IMR-90 (cell line): ENCODE measurements around the gene SARNP. TPM values are rescaled to one million over a fixed set of nuclear protein-coding genes. Genes with fewer than 3 reads are reported as not detected.

ENCODE experiments used
- ATAC-seq: fragments of 200-7000 bp; cut with Tn5 transposase; 2 replicates; pipeline ENCODE4 v1.9.1; 2020; ENCODE audit warnings: low read depth, mild to moderate bottlenecking, moderate library complexity
- BruUV-seq: library from RNA; stranded (reverse); fragments of 400-500 nt; replicated peaks from 2 replicates; lab custom pipeline; 2021; lab: Mats Ljungman, UMichigan
- CTCF ChIA-PET: fragments of 300-600 bp; formaldehyde crosslinking; extraction: SDS; loops from one replicate; lab custom pipeline; 2021; ENCODE audit warnings: antibody characterized with exemption; lab: Yijun Ruan, JAX
- POLR2A ChIA-PET: fragments of 300-600 bp; sonication (Branson Sonifier 250); formaldehyde crosslinking; loops from one replicate; lab custom pipeline; 2022; ENCODE audit warnings: antibody characterized with exemption; ENCODE audit not compliant: unreplicated experiment; lab: Charles Lee
- DNase-seq: peaks from one replicate; pipeline ENCODE4 v3.0.0; 2013
- H2AFZ ChIP-seq: replicated peaks from 2 replicates; pipeline ENCODE3; 2013; ENCODE audit warnings: low read length, mild to moderate bottlenecking; ENCODE audit not compliant: poor library complexity
- H2AK5ac ChIP-seq: 2 replicates; pipeline ENCODE4 v1.6.1; 2013; ENCODE audit warnings: low read depth, low read length, inconsistent platforms
- H2AK9ac ChIP-seq: replicated peaks from 2 replicates; pipeline ENCODE3; 2013; ENCODE audit warnings: mild to moderate bottlenecking, low read depth, low read length, moderate library complexity; ENCODE audit not compliant: poor library complexity
- H2BK120ac ChIP-seq: 2 replicates; pipeline ENCODE4 v1.6.1; 2013; ENCODE audit warnings: low read depth, low read length, inconsistent platforms
- H2BK15ac ChIP-seq: 3 replicates; pipeline ENCODE4 v1.6.1; 2013; ENCODE audit warnings: low read depth, low read length, inconsistent platforms
- H2BK20ac ChIP-seq: 2 replicates; pipeline ENCODE4 v1.6.1; 2013; ENCODE audit warnings: low read depth, mild to moderate bottlenecking, inconsistent platforms, low read length, moderate library complexity
- H2BK5ac ChIP-seq: 2 replicates; pipeline ENCODE4 v1.6.1; 2013; ENCODE audit warnings: mild to moderate bottlenecking, low read depth, low read length, inconsistent platforms; ENCODE audit not compliant: poor library complexity, severe bottlenecking
- H3K14ac ChIP-seq: replicated peaks from 2 replicates; pipeline ENCODE4 v1.6.1; 2013; ENCODE audit warnings: low read depth, low read length, inconsistent platforms
- H3K18ac ChIP-seq: 2 replicates; pipeline ENCODE4 v1.6.1; 2013; ENCODE audit warnings: low read depth, low read length, control low read depth
- H3K23ac ChIP-seq: 2 replicates; pipeline ENCODE4 v1.6.1; 2013; ENCODE audit warnings: low read depth, low read length, inconsistent platforms
- H3K27ac ChIP-seq: 2 replicates; pipeline ENCODE4 v1.5.1; 2013; ENCODE audit warnings: mild to moderate bottlenecking, control low read depth, low read length; ENCODE audit not compliant: insufficient read depth
- H3K27me3 ChIP-seq: 2 replicates; pipeline ENCODE4 v1.6.1; 2013; ENCODE audit warnings: low read length; ENCODE audit not compliant: control insufficient read depth, insufficient read depth
- H3K36me3 ChIP-seq: 2 replicates; pipeline ENCODE4 v1.6.1; 2013; ENCODE audit warnings: low read length, mixed read lengths; ENCODE audit not compliant: control insufficient read depth, insufficient read depth
- H3K4ac ChIP-seq: 2 replicates; pipeline ENCODE4 v1.6.1; 2013; ENCODE audit warnings: low read depth, low read length, inconsistent platforms
- H3K4me1 ChIP-seq: 2 replicates; pipeline ENCODE4 v1.6.1; 2013; ENCODE audit warnings: low read length, mixed read lengths; ENCODE audit not compliant: control insufficient read depth, insufficient read depth
- H3K4me2 ChIP-seq: 2 replicates; pipeline ENCODE4 v1.6.1; 2013; ENCODE audit warnings: low read depth, mild to moderate bottlenecking, control low read depth, low read length, moderate library complexity
- H3K4me3 ChIP-seq: 2 replicates; pipeline ENCODE4 v1.5.1; 2013; ENCODE audit warnings: low read depth, mild to moderate bottlenecking, control low read depth, low read length, moderate library complexity; ENCODE audit not compliant: insufficient read depth
- H3K56ac ChIP-seq: 2 replicates; pipeline ENCODE4 v1.6.1; 2013; ENCODE audit warnings: low read length, inconsistent platforms; ENCODE audit not compliant: insufficient read depth; ENCODE audit errors: extremely low read depth
- H3K79me1 ChIP-seq, 2 experiments: 2 replicates each; pipeline ENCODE4 v1.6.1; 2013; ENCODE audit warnings: low read length in 2 of 2, inconsistent platforms in 1 of 2, low read depth in 1 of 2
- H3K9ac ChIP-seq: 2 replicates; pipeline ENCODE4 v1.6.1; 2013; ENCODE audit warnings: low read depth, low read length, control low read depth
- H3K9me1 ChIP-seq: 2 replicates; pipeline ENCODE4 v1.6.1; 2013; ENCODE audit warnings: low read length, inconsistent platforms; ENCODE audit not compliant: insufficient read depth
- H3K9me3 ChIP-seq: 2 replicates; pipeline ENCODE4 v1.6.1; 2013; ENCODE audit warnings: low read length; ENCODE audit not compliant: control insufficient read depth, insufficient read depth
- H4K20me1 ChIP-seq: 2 replicates; pipeline ENCODE4 v1.6.1; 2013; ENCODE audit warnings: low read length, inconsistent platforms; ENCODE audit not compliant: insufficient read depth
- H4K5ac ChIP-seq: 2 replicates; pipeline ENCODE4 v1.6.1; 2013; ENCODE audit warnings: mild to moderate bottlenecking, low read depth, low read length, control low read depth
- H4K8ac ChIP-seq, 2 experiments: 2 replicates each; pipeline ENCODE4 v1.6.1; 2013; ENCODE audit warnings: low read depth in 2 of 2, low read length in 2 of 2, control low read depth in 1 of 2, inconsistent platforms in 1 of 2
- H4K91ac ChIP-seq: 2 replicates; pipeline ENCODE4 v1.6.1; 2013; ENCODE audit warnings: low read depth, low read length, inconsistent platforms; ENCODE audit not compliant: insufficient read depth
- BHLHE40 ChIP-seq: fragments of 150-350 bp; IDR thresholded peaks from 2 replicates; pipeline ENCODE4 v1.6.1; 2016; ENCODE audit warnings: mild to moderate bottlenecking, low read depth, low read length
- CEBPB ChIP-seq: IDR thresholded peaks from 2 replicates; pipeline ENCODE4 v1.6.1; 2012; ENCODE audit warnings: low read depth, low read length, improper control_type of control experiment
- CHD1 ChIP-seq: IDR thresholded peaks from 2 replicates; pipeline ENCODE4 v1.6.1; 2012; ENCODE audit warnings: low read depth, low read length, improper control_type of control experiment
- FOS ChIP-seq: fragments of 150-350 bp; IDR thresholded peaks from 2 replicates; pipeline ENCODE4 v1.6.1; 2016; ENCODE audit warnings: low read depth, low read length
- MAFK ChIP-seq: IDR thresholded peaks from 2 replicates; pipeline ENCODE4 v1.6.1; 2012; ENCODE audit warnings: low read depth, low read length, improper control_type of control experiment
- MAZ ChIP-seq: IDR thresholded peaks from 2 replicates; pipeline ENCODE4 v1.6.1; 2012; ENCODE audit warnings: low read depth, mild to moderate bottlenecking, low read length, improper control_type of control experiment, moderate library complexity, borderline replicate concordance
- MXI1 ChIP-seq: IDR thresholded peaks from 2 replicates; pipeline ENCODE4 v1.6.1; 2012; ENCODE audit warnings: low read depth, mild to moderate bottlenecking, low read length, moderate library complexity, borderline replicate concordance
- NFE2L2 ChIP-seq: fragments of 150-350 bp; IDR thresholded peaks from 2 replicates; pipeline ENCODE4 v1.6.1; 2016; ENCODE audit warnings: low read depth, mild to moderate bottlenecking, low read length
- POLR2A ChIP-seq: IDR thresholded peaks from 2 replicates; pipeline ENCODE4 v1.6.1; 2012; ENCODE audit warnings: mild to moderate bottlenecking, low read depth, low read length
- RAD21 ChIP-seq: IDR thresholded peaks from 2 replicates; pipeline ENCODE4 v1.6.1; 2012; ENCODE audit warnings: low read length, improper control_type of control experiment
- RCOR1 ChIP-seq: IDR thresholded peaks from 2 replicates; pipeline ENCODE4 v1.6.1; 2012; ENCODE audit warnings: mild to moderate bottlenecking, low read length, improper control_type of control experiment; ENCODE audit not compliant: insufficient replicate concordance
- SMC3 ChIP-seq: fragments of 150-350 bp; IDR thresholded peaks from 2 replicates; pipeline ENCODE4 v1.6.1; 2016; ENCODE audit warnings: low read depth, mild to moderate bottlenecking, antibody characterized with exemption, low read length, moderate library complexity
- USF2 ChIP-seq: fragments of 150-350 bp; IDR thresholded peaks from 2 replicates; pipeline ENCODE4 v1.6.1; 2017; ENCODE audit warnings: mild to moderate bottlenecking, antibody characterized with exemption, low read length, low read depth
- WGBS, 2 experiments: methylation state at CpG; one replicate each; pipeline versions ENCODE4 v1.1.5 to v1.1.7; 2013; ENCODE audit warnings: missing lambda C conversion rate in 2 of 2; ENCODE audit not compliant: insufficient read length in 1 of 2; ENCODE audit errors: extremely low coverage in 2 of 2; 5-methylcytosine and 5-hydroxymethylcytosine counted together
- dilution Hi-C: fragments of 300-500 bp; cut with HindIII; formaldehyde crosslinking; loops from one replicate; pipeline ENCODE4 v1.14.3; 2018; ENCODE audit warnings: low sequenced_read_pairs; ENCODE audit not compliant: unreplicated experiment
- in situ Hi-C: fragments of 300-500 bp; cut with MboI; formaldehyde crosslinking; loops from 3 replicates; pipeline ENCODE4 v1.14.3; 2019; ENCODE audit warnings: low sequenced_read_pairs, inconsistent platforms, mixed read lengths
- intact Hi-C: fragments of 100-400 bp; cut with micrococcal nuclease; formaldehyde crosslinking; loops from 2 replicates; pipeline ENCODE4 v1.10.0; 2022
- polyA plus RNA-seq, 3 experiments: library from polyadenylated mRNA; depleted of rRNA; stranded (reverse); fragments of >200 nt; gene quantifications; 2 replicates each; pipeline ENCODE4 v1.2.3, GENCODE V29; 2012; ENCODE audit warnings: low replicate concordance in 1 of 3
- total RNA-seq: library from RNA; depleted of rRNA; stranded (reverse); fragments of >200 nt; gene quantifications from 2 replicates; pipeline ENCODE4 v1.2.3, GENCODE V29; 2012
- TF ChIP-seq, protein P1 (sequence below): fragments of 150-350 bp; IDR thresholded peaks from 2 replicates; pipeline ENCODE4 v1.6.1; 2016; ENCODE audit warnings: low read depth, mild to moderate bottlenecking, low read length, moderate library complexity, borderline replicate concordance
- TF ChIP-seq, protein P2 (sequence below): conservative IDR thresholded peaks from 2 replicates; pipeline ENCODE4 v1.5.1; 2012; ENCODE audit warnings: mild to moderate bottlenecking, low read depth, low read length, improper control_type of control experiment

Gene SARNP
- total and polyA plus RNA-seq, 2 of the 4 experiments (the other 2 are of a cell fraction): 46.8 to 103 TPM

- Histone ChIP-seq H4K20me1 (peaks cover 64% of the 10 kb centered on the region), H4K5ac (no peak overlapping the region), H4K8ac (no peak overlapping the region), H2BK15ac (no peak overlapping the region), H3K23ac (no peak overlapping the region), H3K27ac (no peak overlapping the region), H3K9ac (no peak overlapping the region), H3K4ac (no peak overlapping the region), H3K27me3 (no peaks in the 10 kb centered on the region), H4K91ac (no peak overlapping the region), H3K36me3 (peaks cover 15% of the 10 kb centered on the region), H2AK5ac (no peak overlapping the region), H3K4me1 (peaks cover 5% of the 10 kb centered on the region), H3K56ac (no peak overlapping the region), H3K9me1 (0 out of 2 replicates have a peak, but pooled peaks cover 3% of the 10 kb centered on the region), H3K9me3 (no peaks in the 10 kb centered on the region), H2BK5ac (no peak overlapping the region), H3K14ac (no peak overlapping the region), H2BK120ac (no peak overlapping the region), H3K4me3 (no peak overlapping the region), H3K18ac (no peak overlapping the region), H2BK20ac (no peak overlapping the region), H2AFZ (no peak overlapping the region), H2AK9ac (no peak overlapping the region), H3K79me1 (peaks cover 8 to 47% of the 10 kb centered on the region in 2 experiments; a peak in 3 of 4 replicates), H3K4me2 (no peak overlapping the region)
- ChIA-PET CTCF (no interaction called here), POLR2A (no interaction called here)
- in situ Hi-C loops (loop anchor here (10.0 kb wide), 1 partner anchor 133 kb away; no protein-coding TSS in a partner anchor), dilution Hi-C loops (no loop called here), intact Hi-C loops (loop anchor here (10.0 kb wide), 1 partner anchor 233 kb away; the partner anchor contains the start of gene RPS26)
- TF ChIP-seq CHD1 (no peak), USF2 (no peak), SMC3 (no peak), FOS (no peak), CEBPB (no peak), RAD21 (no peak), MAFK (no peak), POLR2A (no peak), RCOR1 (no peak), BHLHE40 (no peak), MAZ (no peak), MXI1 (no peak), NFE2L2 (no peak)
- TF ChIP-seq, protein P1, sequence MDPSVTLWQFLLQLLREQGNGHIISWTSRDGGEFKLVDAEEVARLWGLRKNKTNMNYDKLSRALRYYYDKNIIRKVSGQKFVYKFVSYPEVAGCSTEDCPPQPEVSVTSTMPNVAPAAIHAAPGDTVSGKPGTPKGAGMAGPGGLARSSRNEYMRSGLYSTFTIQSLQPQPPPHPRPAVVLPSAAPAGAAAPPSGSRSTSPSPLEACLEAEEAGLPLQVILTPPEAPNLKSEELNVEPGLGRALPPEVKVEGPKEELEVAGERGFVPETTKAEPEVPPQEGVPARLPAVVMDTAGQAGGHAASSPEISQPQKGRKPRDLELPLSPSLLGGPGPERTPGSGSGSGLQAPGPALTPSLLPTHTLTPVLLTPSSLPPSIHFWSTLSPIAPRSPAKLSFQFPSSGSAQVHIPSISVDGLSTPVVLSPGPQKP: no peak
- TF ChIP-seq, protein P2, sequence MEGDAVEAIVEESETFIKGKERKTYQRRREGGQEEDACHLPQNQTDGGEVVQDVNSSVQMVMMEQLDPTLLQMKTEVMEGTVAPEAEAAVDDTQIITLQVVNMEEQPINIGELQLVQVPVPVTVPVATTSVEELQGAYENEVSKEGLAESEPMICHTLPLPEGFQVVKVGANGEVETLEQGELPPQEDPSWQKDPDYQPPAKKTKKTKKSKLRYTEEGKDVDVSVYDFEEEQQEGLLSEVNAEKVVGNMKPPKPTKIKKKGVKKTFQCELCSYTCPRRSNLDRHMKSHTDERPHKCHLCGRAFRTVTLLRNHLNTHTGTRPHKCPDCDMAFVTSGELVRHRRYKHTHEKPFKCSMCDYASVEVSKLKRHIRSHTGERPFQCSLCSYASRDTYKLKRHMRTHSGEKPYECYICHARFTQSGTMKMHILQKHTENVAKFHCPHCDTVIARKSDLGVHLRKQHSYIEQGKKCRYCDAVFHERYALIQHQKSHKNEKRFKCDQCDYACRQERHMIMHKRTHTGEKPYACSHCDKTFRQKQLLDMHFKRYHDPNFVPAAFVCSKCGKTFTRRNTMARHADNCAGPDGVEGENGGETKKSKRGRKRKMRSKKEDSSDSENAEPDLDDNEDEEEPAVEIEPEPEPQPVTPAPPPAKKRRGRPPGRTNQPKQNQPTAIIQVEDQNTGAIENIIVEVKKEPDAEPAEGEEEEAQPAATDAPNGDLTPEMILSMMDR: no peak
- ATAC-seq (no peak), DNase-seq (no peak)
- WGBS, 2 experiments: 40% methylated on average over 1 of the region's 1 CpG; no CpG with 5 or more reads in 1 of the 2 experiments
- no TSS peak for BruUV-seq
Observed at GRCh38 chr12:55812088-55812487, 5.4 kb downstream of the SARNP start.
